Measurements from ENCODE around the gene MROH2B.

Gene MROH2B

DNA sequence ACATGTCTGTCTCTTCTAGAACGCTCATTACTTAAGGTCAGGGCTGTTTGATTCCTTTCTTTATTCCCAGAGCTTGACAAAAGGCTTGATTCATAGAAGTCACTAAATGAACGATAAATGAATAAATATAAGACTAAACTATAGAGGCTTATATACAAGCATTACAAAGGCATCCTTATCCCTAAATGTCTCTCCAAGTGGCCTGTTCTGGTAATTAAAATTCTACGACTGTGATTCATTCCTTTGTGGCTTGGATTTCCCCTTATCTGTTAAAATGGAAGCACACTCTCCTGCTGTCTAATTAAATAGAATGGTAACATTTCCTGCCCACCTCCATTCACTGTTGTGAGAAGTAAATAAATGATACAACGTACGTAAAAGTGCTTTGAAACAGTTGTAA is 112.3 kb downstream of the MROH2B start:
- H4K20me1 ChIP-seq (ENCODE audit: insufficient read depth) = no peaks in the 10 kb centered on the region
- no peaks in the 10 kb centered on the region for H3K36me3 ChIP-seq (ENCODE audit: insufficient read depth)
- H3K4me1 ChIP-seq (ENCODE audit: low read depth, poor library complexity, severe bottlenecking) = no peaks in the 10 kb centered on the region
- no peak overlapping the region for H3K4me2 ChIP-seq
- H3K9ac ChIP-seq = no peak overlapping the region
- H3K79me2 ChIP-seq (ENCODE audit: insufficient read depth, low read depth) = no peaks in the 10 kb centered on the region
- TF ChIP-seq, protein P1, sequence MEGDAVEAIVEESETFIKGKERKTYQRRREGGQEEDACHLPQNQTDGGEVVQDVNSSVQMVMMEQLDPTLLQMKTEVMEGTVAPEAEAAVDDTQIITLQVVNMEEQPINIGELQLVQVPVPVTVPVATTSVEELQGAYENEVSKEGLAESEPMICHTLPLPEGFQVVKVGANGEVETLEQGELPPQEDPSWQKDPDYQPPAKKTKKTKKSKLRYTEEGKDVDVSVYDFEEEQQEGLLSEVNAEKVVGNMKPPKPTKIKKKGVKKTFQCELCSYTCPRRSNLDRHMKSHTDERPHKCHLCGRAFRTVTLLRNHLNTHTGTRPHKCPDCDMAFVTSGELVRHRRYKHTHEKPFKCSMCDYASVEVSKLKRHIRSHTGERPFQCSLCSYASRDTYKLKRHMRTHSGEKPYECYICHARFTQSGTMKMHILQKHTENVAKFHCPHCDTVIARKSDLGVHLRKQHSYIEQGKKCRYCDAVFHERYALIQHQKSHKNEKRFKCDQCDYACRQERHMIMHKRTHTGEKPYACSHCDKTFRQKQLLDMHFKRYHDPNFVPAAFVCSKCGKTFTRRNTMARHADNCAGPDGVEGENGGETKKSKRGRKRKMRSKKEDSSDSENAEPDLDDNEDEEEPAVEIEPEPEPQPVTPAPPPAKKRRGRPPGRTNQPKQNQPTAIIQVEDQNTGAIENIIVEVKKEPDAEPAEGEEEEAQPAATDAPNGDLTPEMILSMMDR (conservative IDR thresholded peaks at IDR 0.05; ENCODE audit: low read depth, low read length) = no peak
- H3K27me3 ChIP-seq (ENCODE audit: insufficient read depth, low read depth) = no peaks in the 10 kb centered on the region
- H2AFZ ChIP-seq (ENCODE audit: low read depth) = no peak overlapping the region
- no peak overlapping the region for H3K27ac ChIP-seq
- no peak overlapping the region for H3K4me3 ChIP-seq (IDR thresholded peaks at IDR 0.05; ENCODE audit: insufficient read depth, low read depth, low read length)

DNA sequence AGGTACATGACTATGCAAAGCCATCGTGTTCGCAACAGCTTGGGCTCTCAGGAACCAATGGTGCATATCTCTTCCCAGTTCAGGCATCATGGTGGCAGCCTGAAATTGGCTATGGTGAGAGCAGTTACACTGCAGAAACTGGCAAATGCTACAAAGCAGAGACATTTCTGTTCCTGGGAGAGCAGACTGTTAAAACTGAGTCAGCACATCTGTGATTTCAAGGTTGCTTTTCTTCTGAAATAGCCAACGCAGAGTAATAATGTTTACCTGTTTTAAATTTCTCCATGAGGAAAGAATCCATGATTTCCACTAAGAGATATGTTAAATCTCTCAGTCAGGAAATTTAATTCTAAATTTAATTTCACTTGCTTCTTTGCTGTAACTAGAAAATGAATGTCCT is 114.1 kb downstream of the MROH2B start:
- Histone ChIP-seq H2AFZ (ENCODE audit: low read depth) (no peak overlapping the region), H3K36me3 (ENCODE audit: insufficient read depth) (no peaks in the 10 kb centered on the region)
- TF ChIP-seq, protein P1 (conservative IDR thresholded peaks at IDR 0.05; ENCODE audit: low read depth, low read length) = no peak

DNA sequence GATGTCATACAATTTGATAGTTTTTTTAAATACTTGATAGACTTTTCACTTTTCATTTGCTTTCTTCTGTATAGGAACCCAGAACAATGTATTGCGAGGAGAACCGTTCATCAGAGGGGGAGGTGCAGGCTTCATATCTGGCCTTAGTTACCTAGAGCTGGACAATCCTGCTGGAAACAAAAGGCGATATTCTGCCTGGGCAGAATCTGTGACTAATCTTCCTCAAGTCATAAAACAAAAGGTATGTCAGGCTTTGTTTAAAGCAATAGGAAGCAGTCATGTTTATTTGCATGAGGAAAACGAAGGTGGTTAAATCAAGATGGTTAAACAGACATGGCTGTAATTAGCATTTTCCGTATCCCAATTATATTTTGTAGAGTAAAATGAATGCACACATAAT is 115.8 kb downstream of the MROH2B start:
- Histone ChIP-seq H3K27me3 (ENCODE audit: insufficient read depth, low read depth) (no peaks in the 10 kb centered on the region), H3K4me2 (no peak overlapping the region), H3K27ac (no peak overlapping the region), H3K36me3 (ENCODE audit: insufficient read depth) (no peaks in the 10 kb centered on the region), H3K4me3 (IDR thresholded peaks at IDR 0.05; ENCODE audit: insufficient read depth, low read depth, low read length) (no peak overlapping the region), H3K4me1 (ENCODE audit: low read depth, poor library complexity, severe bottlenecking) (no peaks in the 10 kb centered on the region), H2AFZ (ENCODE audit: low read depth) (no peak overlapping the region), H3K79me2 (ENCODE audit: insufficient read depth, low read depth) (no peaks in the 10 kb centered on the region), H3K9ac (no peak overlapping the region), H4K20me1 (ENCODE audit: insufficient read depth) (no peaks in the 10 kb centered on the region)
- TF ChIP-seq, protein P1 (conservative IDR thresholded peaks at IDR 0.05; ENCODE audit: low read depth, low read length) = no peak

More for the DNA sequence above, 114.1 kb downstream of the MROH2B start:
- H3K27ac ChIP-seq = no peak overlapping the region
- no peaks in the 10 kb centered on the region for H3K79me2 ChIP-seq (ENCODE audit: insufficient read depth, low read depth)
- H3K9ac ChIP-seq = no peak overlapping the region
- H3K4me2 ChIP-seq = no peak overlapping the region
- no peaks in the 10 kb centered on the region for H3K27me3 ChIP-seq (ENCODE audit: insufficient read depth, low read depth)
- H3K4me1 ChIP-seq (ENCODE audit: low read depth, poor library complexity, severe bottlenecking) = no peaks in the 10 kb centered on the region
- H3K4me3 ChIP-seq (IDR thresholded peaks at IDR 0.05; ENCODE audit: insufficient read depth, low read depth, low read length) = no peak overlapping the region
- H4K20me1 ChIP-seq (ENCODE audit: insufficient read depth) = no peaks in the 10 kb centered on the region

Data from KMS-11 (cell line).